ENCODE results near the gene ADAM23.

The ADAM23 gene

DNA sequence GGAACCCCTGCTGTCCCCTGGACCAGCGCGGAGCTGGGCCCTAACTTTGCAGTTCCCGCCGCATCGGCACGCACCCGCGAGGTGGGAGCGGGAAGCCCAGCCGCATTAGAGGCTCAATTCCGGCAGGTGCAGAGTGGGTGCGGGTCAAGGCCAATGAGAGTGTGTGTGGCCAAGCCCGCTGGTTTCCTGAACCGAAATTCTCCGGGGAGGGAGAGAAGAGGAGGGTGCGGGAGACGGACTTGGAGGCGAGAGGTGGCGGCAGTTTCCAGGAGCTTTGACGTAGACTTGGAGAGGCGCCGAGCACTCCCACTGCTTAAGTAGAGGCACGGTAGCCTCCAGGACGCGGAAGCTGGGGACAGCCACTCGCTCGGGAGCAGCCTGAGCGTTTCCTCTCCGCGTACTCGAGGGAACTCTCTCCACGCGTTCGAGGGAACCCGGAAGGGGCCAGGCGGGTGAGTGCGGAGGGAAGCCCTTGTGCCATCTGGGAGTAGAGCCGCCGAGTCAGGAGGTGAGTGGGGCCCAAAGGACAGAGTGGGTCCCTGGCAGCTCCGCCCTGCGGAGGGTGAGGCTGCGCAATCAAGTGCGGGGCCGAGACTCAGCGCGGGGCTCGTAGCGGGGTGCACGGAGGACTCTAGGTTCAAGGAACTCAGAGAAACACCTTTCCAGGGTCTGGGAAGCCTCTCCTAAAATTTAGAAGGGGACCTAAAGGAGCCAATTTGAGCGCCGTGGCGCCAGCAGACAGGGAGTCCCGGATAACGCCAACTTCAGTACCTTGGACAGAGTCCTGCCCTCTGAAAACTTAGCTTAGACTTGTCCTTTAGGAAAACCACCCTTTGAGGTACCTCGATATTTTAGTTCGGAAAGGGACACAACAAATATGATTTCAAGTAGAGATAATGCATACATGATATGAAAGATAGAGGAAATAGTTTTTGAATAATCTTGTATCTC is 199.0 kb downstream of the ADAM23 start, which contains the start of gene FAM237A:
Gene FAM237A, plus strand, starts transcription at position 413 of the 951 bp plus-strand sequence. CDS start 1,750 bp downstream, outside the sequence.
- DNase-seq (ENCODE audit: low read depth), result peak; percentile 56

DNA sequence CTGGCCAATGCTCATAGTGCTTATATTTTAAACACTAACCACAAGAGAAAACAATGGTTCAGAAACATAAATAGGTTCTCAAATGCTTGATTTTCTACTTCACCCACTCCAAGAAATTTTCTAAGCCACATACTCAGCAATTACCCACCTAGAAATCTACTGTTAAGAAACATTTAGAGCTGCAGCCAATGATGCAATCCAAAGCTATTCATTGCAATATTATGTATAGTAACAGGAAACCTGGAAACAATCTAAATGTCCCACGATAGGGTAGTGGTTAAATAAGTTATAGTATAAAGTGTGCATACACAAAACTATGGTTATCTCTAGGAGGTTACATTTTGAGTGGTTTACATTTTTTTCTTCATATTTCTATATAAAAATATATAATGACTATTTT is 204.7 kb downstream of the ADAM23 start:
- DNase-seq (ENCODE audit: low read depth), result no peak

DNA sequence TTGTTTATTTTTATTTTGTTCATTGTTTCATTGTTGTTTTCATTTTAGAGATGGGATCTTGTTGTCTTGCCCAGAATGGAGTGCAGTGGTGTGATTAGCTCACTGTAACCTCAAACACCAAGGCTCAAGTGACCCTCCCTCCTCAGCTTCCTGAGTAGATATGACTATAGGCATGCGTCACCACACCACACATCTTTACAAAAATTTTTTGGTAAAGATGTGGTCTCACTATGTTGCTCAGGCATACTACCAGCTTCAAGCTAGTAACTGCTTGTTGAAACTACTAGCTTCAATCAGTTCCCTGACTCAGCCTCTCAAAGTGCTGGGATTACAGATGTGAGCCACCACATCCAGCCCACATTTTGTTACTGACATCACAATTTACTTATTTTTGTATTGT is 213.8 kb downstream of the ADAM23 start:
- no peak for DNase-seq (ENCODE audit: low read depth)

DNA sequence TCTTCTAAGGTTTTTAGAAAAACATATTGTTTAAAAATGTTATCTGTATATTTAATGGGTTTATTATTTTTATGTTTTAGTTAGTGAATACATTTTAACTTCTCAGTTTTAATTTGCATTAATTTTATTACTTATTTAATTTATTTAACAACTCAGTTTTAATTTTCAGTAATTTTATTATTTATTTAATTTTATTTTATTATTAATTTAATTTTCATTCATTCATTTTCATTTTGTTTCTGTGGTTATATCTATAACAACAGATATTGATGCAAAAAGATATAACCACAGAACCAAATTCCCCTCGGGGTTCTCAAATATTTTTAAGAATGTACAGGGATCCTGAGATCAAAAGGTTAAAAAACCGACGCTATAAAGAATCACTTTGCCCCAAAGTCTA is 221.9 kb downstream of the ADAM23 start:
- no peak for DNase-seq (ENCODE audit: low read depth)

All from amniotic epithelial cell (primary cell).